HEK293T (cell line): Measurements from ENCODE around the gene SYMPK.

Experiments used
- CTCF ChIA-PET: fragments of 350-600 bp; formaldehyde crosslinking; extraction: SDS; loops from one replicate; lab custom pipeline; 2021; ENCODE audit warnings: antibody characterized with exemption, inconsistent platforms; lab: Yijun Ruan, JAX
- POLR2A ChIA-PET: fragments of 350-600 bp; formaldehyde crosslinking; extraction: SDS; loops from one replicate; lab custom pipeline; 2020; ENCODE audit warnings: antibody characterized with exemption, inconsistent platforms; lab: Yijun Ruan, JAX
- DNase-seq: peaks from one replicate; pipeline ENCODE4 v3.0.0; 2012; ENCODE audit warnings: mixed read lengths; ENCODE audit errors: extremely low spot score
- ARNT ChIP-seq: fragments of 450-650 bp; IDR thresholded peaks from 2 replicates; pipeline ENCODE4 v1.6.1; 2017; ENCODE audit warnings: mild to moderate bottlenecking
- BHLHE40 ChIP-seq: fragments of 450-650 bp; IDR thresholded peaks from 2 replicates; pipeline ENCODE4 v1.6.1; 2016; ENCODE audit warnings: mild to moderate bottlenecking, moderate library complexity, borderline replicate concordance
- CTBP1 ChIP-seq: fragments of 450-650 bp; IDR thresholded peaks from 2 replicates; pipeline ENCODE4 v1.6.1; 2016; ENCODE audit warnings: borderline replicate concordance
- ELF4 ChIP-seq: fragments of 450-650 bp; IDR thresholded peaks from 2 replicates; pipeline ENCODE4 v1.6.1; 2017; ENCODE audit warnings: antibody characterized with exemption
- FOXA1 ChIP-seq: fragments of 450-650 bp; IDR thresholded peaks from 2 replicates; pipeline ENCODE4 v1.6.1; 2016; ENCODE audit warnings: mild to moderate bottlenecking
- FOXK2 ChIP-seq: fragments of 450-650 bp; IDR thresholded peaks from 2 replicates; pipeline ENCODE4 v1.6.1; 2016; ENCODE audit warnings: mild to moderate bottlenecking
- FOXM1 ChIP-seq: fragments of 450-650 bp; IDR thresholded peaks from 2 replicates; pipeline ENCODE4 v1.6.1; 2017; ENCODE audit warnings: mild to moderate bottlenecking, borderline replicate concordance
- HDGF ChIP-seq: fragments of 450-650 bp; IDR thresholded peaks from 2 replicates; pipeline ENCODE4 v1.6.1; 2017; ENCODE audit warnings: antibody characterized with exemption, borderline replicate concordance
- L3MBTL2 ChIP-seq: fragments of 450-650 bp; conservative IDR thresholded peaks from 2 replicates; pipeline ENCODE4 v1.6.1; 2016; ENCODE audit warnings: mild to moderate bottlenecking
- LEF1 ChIP-seq: fragments of 450-650 bp; IDR thresholded peaks from 2 replicates; pipeline ENCODE4 v1.6.1; 2017; ENCODE audit warnings: mild to moderate bottlenecking, borderline replicate concordance
- NFRKB ChIP-seq: fragments of 450-650 bp; IDR thresholded peaks from 2 replicates; pipeline ENCODE4 v1.6.1; 2016; ENCODE audit warnings: mild to moderate bottlenecking, moderate library complexity
- SP1 ChIP-seq: fragments of 450-650 bp; IDR thresholded peaks from 2 replicates; pipeline ENCODE4 v1.6.1; 2017
- SUZ12 ChIP-seq: fragments of 450-650 bp; IDR thresholded peaks from 2 replicates; pipeline ENCODE4 v1.6.1; 2016; ENCODE audit warnings: mild to moderate bottlenecking
- TARDBP ChIP-seq: fragments of 450-650 bp; IDR thresholded peaks from 2 replicates; pipeline ENCODE4 v1.6.1; 2016
- ZNF384 ChIP-seq: fragments of 450-650 bp; IDR thresholded peaks from 2 replicates; pipeline ENCODE4 v1.6.1; 2016
- TF ChIP-seq, protein P1 (sequence below): fragments of 450-650 bp; IDR thresholded peaks from 2 replicates; pipeline ENCODE4 v1.6.1; 2016

Gene SYMPK

DNA sequence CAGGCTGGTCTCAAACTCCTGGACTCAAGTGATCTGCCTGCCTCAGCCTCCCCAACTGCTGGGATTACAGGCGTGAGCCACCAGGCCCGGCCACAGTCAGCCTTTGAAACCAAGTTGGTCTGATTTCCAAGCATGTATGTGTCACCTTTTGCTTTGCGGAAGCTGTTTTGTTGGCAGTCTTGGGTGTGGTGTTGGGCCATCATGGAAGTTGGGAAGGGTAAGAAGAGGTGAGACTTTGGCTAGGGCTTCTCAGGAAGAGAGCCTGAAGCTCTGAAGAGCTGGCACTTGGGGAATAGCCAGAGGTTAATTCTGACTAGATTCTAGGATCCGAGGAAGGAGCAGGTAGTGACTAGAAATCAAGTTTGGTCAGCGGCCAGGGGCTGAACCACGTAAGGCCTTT is 50.6 kb downstream of the SYMPK start:
- CTCF ChIA-PET = no interaction called here
- POLR2A ChIA-PET = no interaction called here
- DNase-seq = no peak
- TF ChIP-seq ZNF384 = no peak
- TF ChIP-seq FOXA1 = no peak
- no peak for TF ChIP-seq L3MBTL2
- TF ChIP-seq CTBP1 = no peak
- TF ChIP-seq FOXK2 = no peak
- no peak for TF ChIP-seq SUZ12
- no peak for TF ChIP-seq ARNT
- no peak for TF ChIP-seq BHLHE40
- no peak for TF ChIP-seq HDGF
- TF ChIP-seq ELF4 = no peak
- no peak for TF ChIP-seq SP1
- TF ChIP-seq TARDBP = no peak
- TF ChIP-seq LEF1 = no peak
- no peak for TF ChIP-seq NFRKB
- TF ChIP-seq, protein P1, sequence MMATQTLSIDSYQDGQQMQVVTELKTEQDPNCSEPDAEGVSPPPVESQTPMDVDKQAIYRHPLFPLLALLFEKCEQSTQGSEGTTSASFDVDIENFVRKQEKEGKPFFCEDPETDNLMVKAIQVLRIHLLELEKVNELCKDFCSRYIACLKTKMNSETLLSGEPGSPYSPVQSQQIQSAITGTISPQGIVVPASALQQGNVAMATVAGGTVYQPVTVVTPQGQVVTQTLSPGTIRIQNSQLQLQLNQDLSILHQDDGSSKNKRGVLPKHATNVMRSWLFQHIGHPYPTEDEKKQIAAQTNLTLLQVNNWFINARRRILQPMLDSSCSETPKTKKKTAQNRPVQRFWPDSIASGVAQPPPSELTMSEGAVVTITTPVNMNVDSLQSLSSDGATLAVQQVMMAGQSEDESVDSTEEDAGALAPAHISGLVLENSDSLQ = no peak
- no peak for TF ChIP-seq FOXM1

DNA sequence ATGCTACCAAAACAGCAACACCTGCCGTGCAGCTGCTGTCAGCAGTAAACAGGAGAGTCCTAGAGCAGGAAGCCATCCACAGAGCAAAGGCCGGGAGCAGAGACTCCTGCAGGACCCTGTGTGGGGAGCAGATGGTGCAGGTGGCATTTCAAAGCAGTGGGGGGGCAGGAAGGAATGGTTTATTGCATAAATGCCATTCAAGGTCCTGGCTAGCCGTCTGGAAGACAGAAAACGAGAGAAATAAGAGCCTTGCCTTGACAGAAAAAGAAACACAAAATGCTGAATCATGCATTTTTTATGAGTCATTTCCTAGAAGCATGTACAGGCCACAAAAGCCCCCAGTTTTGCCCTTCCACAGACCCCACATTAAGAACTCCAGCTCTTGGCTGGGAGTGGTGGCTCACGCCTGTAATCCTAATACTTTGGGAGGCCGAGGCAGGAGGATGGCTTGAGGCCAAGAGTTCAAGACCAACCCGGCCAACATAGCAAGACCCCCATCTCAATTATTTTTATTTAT is 53.2 kb downstream of the SYMPK start:
- TF ChIP-seq LEF1 = no peak
- TF ChIP-seq FOXA1 = no peak
- no peak for TF ChIP-seq NFRKB
- no peak for TF ChIP-seq SUZ12
- no peak for TF ChIP-seq CTBP1
- TF ChIP-seq HDGF = no peak
- no peak for TF ChIP-seq FOXM1
- no peak for TF ChIP-seq BHLHE40
- TF ChIP-seq TARDBP = no peak
- TF ChIP-seq L3MBTL2 = no peak
- no peak for TF ChIP-seq ELF4
- no peak for TF ChIP-seq ARNT
- TF ChIP-seq ZNF384 = no peak
- TF ChIP-seq, protein P1 = no peak
- POLR2A ChIA-PET = no interaction called here
- no peak for DNase-seq
- CTCF ChIA-PET = no interaction called here

DNA sequence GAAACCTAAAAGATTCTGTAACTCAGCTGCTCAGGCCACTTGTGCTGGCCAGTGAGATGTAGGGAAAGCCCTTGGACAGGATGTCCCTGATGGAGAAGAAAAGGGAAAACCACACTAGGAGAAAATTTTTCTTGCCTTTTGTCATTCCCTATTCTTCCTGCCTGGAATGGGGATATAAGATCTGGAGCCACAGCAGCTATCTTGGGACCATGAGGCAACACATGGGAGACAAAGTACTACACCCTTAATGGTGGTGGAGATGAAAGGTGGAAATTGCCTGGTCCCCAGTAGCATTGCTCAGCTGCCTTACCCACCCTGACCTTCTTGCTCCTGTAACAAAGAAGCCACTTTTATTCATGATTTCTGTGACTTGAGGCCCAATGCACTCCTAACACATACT is 57.2 kb downstream of the SYMPK start:
- ChIA-PET POLR2A (no interaction called here), CTCF (no interaction called here)
- no peak for DNase-seq
- no peak for TF ChIP-seq FOXA1
- no peak for TF ChIP-seq SP1
- no peak for TF ChIP-seq ARNT
- TF ChIP-seq FOXM1 = no peak
- TF ChIP-seq, protein P1 = no peak
- TF ChIP-seq ELF4 = no peak
- no peak for TF ChIP-seq NFRKB
- no peak for TF ChIP-seq SUZ12
- TF ChIP-seq TARDBP = no peak
- TF ChIP-seq FOXK2 = no peak
- TF ChIP-seq L3MBTL2 = no peak
- no peak for TF ChIP-seq HDGF
- no peak for TF ChIP-seq BHLHE40
- no peak for TF ChIP-seq LEF1
- TF ChIP-seq CTBP1 = no peak
- no peak for TF ChIP-seq ZNF384

DNA sequence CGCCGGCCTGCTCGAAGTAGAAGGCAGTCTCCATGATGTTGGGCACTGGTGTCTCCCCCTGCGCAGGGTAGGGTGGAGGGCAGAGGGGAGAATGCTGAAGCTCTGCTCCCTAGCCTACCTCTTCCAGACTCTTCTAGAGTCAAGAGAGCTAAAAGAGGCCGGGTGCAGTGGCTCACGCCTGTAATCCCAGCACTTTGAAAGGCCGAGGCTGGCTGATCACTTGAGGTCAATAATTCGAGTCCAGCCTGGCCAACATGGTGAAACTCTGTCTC is 58.1 kb downstream of the SYMPK start:
- ChIA-PET CTCF (interaction anchor here (0.8 to 1.4 kb wide), 2 partner anchors 12 to 37 kb away, joined by 4 to 5 read pairs; no protein-coding TSS in a partner anchor), POLR2A (interaction anchor here (1.1 kb wide), 1 partner anchor 36 kb away, joined by 3 read pairs; the partner anchor contains the start of gene SIX5)
- DNase-seq = no peak
- TF ChIP-seq FOXA1 (no peak), CTBP1 (no peak), BHLHE40 (no peak), L3MBTL2 (no peak), LEF1 (no peak), ZNF384 (no peak), HDGF (no peak), SP1 (no peak), ELF4 (no peak), NFRKB (no peak), SUZ12 (no peak)
- TF ChIP-seq, protein P1 = no peak

DNA sequence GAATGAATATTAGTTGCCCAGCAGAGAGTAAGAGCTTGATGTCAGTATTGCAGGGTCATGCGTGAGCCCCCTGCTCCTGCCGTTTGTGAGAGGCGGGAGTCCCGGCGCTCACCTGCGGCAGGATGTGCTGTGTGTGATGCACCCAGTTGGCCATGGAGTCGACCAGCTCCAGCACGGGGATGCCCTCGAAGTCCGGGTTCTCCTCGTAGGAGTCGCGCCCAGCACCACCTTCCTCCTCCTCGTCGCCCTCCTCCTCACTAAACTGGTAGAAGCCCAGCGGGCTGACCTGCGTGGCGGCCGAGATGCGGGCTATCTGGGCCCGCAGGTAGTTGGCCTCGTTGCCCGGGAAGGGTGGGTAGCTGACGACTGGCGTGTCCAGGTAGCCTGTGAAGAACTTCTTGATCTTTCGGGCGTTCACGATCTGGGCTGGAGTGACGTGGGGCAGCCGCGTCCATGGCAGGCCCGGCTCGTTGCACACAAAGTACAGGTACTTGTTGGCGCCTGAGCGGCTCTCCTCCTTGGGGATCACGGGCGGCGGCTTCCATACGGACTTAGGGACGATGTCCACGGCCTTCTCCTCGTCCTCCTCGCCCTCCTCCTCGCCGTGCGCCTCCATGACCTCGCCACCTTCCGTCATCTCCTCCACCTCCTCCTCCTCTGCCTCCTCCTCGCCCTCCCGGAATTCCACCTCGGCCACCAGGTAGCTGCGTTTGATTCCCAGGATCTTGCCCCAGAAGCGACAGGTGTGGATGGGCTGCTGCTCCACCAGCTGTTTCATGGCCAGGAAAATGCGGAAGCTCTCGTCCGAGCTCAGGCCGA is 58.6 kb downstream of the SYMPK start:
- ChIA-PET POLR2A (interaction anchor here (1.1 kb wide), 1 partner anchor 35 kb away, joined by 3 read pairs; the partner anchor contains the start of gene SIX5), CTCF (interaction anchor here (0.8 to 1.4 kb wide), 3 partner anchors 13 to 37 kb away, joined by 3 to 5 read pairs (median 4); no protein-coding TSS in a partner anchor)
- DNase-seq = no peak
- no peak for TF ChIP-seq TARDBP
- TF ChIP-seq LEF1 = no peak
- TF ChIP-seq NFRKB = no peak
- TF ChIP-seq FOXM1 = no peak
- no peak for TF ChIP-seq CTBP1
- no peak for TF ChIP-seq ELF4
- TF ChIP-seq FOXK2 = no peak
- no peak for TF ChIP-seq SP1
- TF ChIP-seq ARNT = no peak
